Heart left ventricle (tissue), 16 donors: Measurements from ENCODE around the gene SH3RF3. TPM values are rescaled to one million over a fixed set of nuclear protein-coding genes. Genes with fewer than 3 reads are reported as not detected.
"Not testable (repeated sequence)": the region's sequence is repeated elsewhere in the genome, so short reads cannot be mapped to it uniquely, and the experiment has no call there.

ENCODE experiments used
- ATAC-seq, 4 donors: fragments of 200-7000 bp; cut with Tn5 transposase; one replicate each; pipeline ENCODE4 v1.9.1; 2020 to 2022; ENCODE audit warnings: moderate library complexity in 4 of 4, mild to moderate bottlenecking in 3 of 4, moderate number of reproducible peaks in 1 of 4
- DNase-seq, 5 donors: peaks; one replicate each; pipeline ENCODE4 v3.0.0-alpha.2; 2020
- H3K27ac ChIP-seq, 12 donors: fragments of 200-600 bp; sonication (generic) in 4 of 12; one replicate each; pipeline versions ENCODE4 v1.5.0 to v1.8.0; 2016 to 2022; ENCODE audit warnings: mild to moderate bottlenecking in 2 of 12
- H3K27me3 ChIP-seq, 9 donors: fragments of 200-600 bp; sonication (generic) in 2 of 9; one replicate each; pipeline versions ENCODE4 v1.5.1 to v1.8.0; 2016 to 2022; ENCODE audit warnings: mild to moderate bottlenecking in 3 of 9
- H3K36me3 ChIP-seq, 9 donors: fragments of 200-600 bp; sonication (generic) in 2 of 9; one replicate each; pipeline versions ENCODE4 v1.5.0 to v1.8.0; 2018 to 2022; ENCODE audit warnings: mild to moderate bottlenecking in 2 of 9
- H3K4me1 ChIP-seq, 12 donors: fragments of 200-600 bp; sonication (generic) in 4 of 12; one replicate each; pipeline versions ENCODE4 v1.5.0 to v1.8.0; 2016 to 2022; ENCODE audit warnings: mild to moderate bottlenecking in 3 of 12
- H3K4me3 ChIP-seq, 12 donors: fragments of 200-600 bp; sonication (generic) in 4 of 12; one replicate each; pipeline versions ENCODE4 v1.5.0 to v1.8.0; 2017 to 2022; ENCODE audit warnings: mild to moderate bottlenecking in 9 of 12, moderate library complexity in 4 of 12
- H3K9me3 ChIP-seq, 12 donors: fragments of 200-600 bp; sonication (generic) in 4 of 12; one replicate each; pipeline versions ENCODE4 v1.5.0 to v1.8.0; 2016 to 2022; ENCODE audit warnings: mild to moderate bottlenecking in 1 of 12
- CTCF ChIP-seq, 12 donors: fragments of 200-600 bp; sonication (generic) in 4 of 12; IDR thresholded peaks; one replicate each; pipeline versions ENCODE4 v1.5.0 to v1.8.0; 2018 to 2022; ENCODE audit warnings: antibody characterized with exemption in 12 of 12, mild to moderate bottlenecking in 5 of 12
- POLR2A ChIP-seq, 2 donors: fragments of 450-650 bp; IDR thresholded peaks; one replicate each; pipeline ENCODE4 v1.6.1; 2017; ENCODE audit warnings: antibody characterized with exemption in 2 of 2, mild to moderate bottlenecking in 2 of 2, moderate library complexity in 2 of 2
- WGBS, 4 donors: extraction: QIAGEN DNeasy Blood & Tissue Kit in 2 of 4; methylation state at CpG; one replicate each; pipeline versions ENCODE4 v1.1.5 to v1.1.7; 2013 to 2018; 5-methylcytosine and 5-hydroxymethylcytosine counted together
- intact Hi-C, 10 donors: fragments of 100-400 bp; cut with DNase I; formaldehyde crosslinking; loops; one replicate each; pipeline versions ENCODE4 v1.11.1 to v1.14.2; 2022
- polyA plus RNA-seq, 2 donors: library from polyadenylated mRNA; stranded (reverse); fragments of 200-250 nt; gene quantifications; one replicate each; pipeline ENCODE4 v1.2.3, GENCODE V29; 2013
- total RNA-seq, 9 donors: library from RNA; depleted of rRNA in 2 of 9; stranded (reverse); fragments of >200 nt in 2 of 9; fragmentation: NEBNext Ultra II Directional in 3 of 9; extraction: Animal tissue kit (Norgen Biotek cat#: 25700) in 3 of 9; gene quantifications; one replicate each; pipeline versions ENCODE4 v1.1.0 to v1.2.4, GENCODE V29; 2016 to 2023
- donor health status: ischemic (EF 13 %, LVEDD 7.1; RV severe dilation, severe dysfunction).
- donor health status: healthy with polysubstance abuse.
- donor health status: DM: no; HTN: yes; CAD: no.
- donor health status: DM: no; HTN: no; CAD: no.
- donor health status: ischemic (EF 25% LVEDD 6.9; RV normal size, moderate dysfunction).
- donor health status: ischemic (EF 25% LVEDD 5.7; RV mildly dilated, moderate dysfunction).
- donor health status: healthy.
- donor health status: DM: yes; HTN: yes; CAD: no.
- donor health status: ischemic (EF 35%, LVEDD 5.7; RV mildly dilated, moderate dysfunction).
- donor health status: nonischemic (EF 11% LVEDD 7.7; RV severe dilation, severe dysfunction).
- donor health status: DM: yes; HTN: yes; CAD: no.
- donor health status: PGD.
- donor health status: ischemic (EF 29% LVEDD 5.4; RV normal size, mild dysfunction).
- donor health status: nonischemic (EF 23%, LVEDD 6.1; RV moderate dilation, normal function).

The SH3RF3 gene
- total and polyA plus RNA-seq, 11 donors = 5.2 to 15.7 (median 7.9) TPM

- Histone ChIP-seq H3K36me3 (no peaks in the 10 kb centered on the region), H3K4me3 (no peak overlapping the region), H3K27me3 (peaks cover 0 to 13% (median 0%) of the 10 kb centered on the region in 9 donors), H3K9me3 (no peaks in the 10 kb centered on the region), H3K27ac (no peak overlapping the region), H3K4me1 (no peaks in the 10 kb centered on the region)
- 90 to 98% (median 96%) methylated on average over 4 of the region's 4 CpGs for WGBS, 4 donors
- intact Hi-C loops = no loop called here
- DNase-seq (no peak), ATAC-seq (no peak)
- TF ChIP-seq POLR2A (IDR thresholded peaks at IDR 0.05) = no peak
- TF ChIP-seq CTCF (IDR thresholded peaks at IDR 0.05) = no peak
Observed at GRCh38 chr2:109117780-109118179, 11.2 kb upstream of the SH3RF3 start.

GRCh38 chr2:109118321-109118720 is 10.7 kb upstream of the SH3RF3 start:
- TF ChIP-seq CTCF (IDR thresholded peaks at IDR 0.05) = no peak
- no peak for TF ChIP-seq POLR2A (IDR thresholded peaks at IDR 0.05)
- intact Hi-C loops = no loop called here
- DNase-seq (no peak), ATAC-seq (no peak)
- H3K9me3 ChIP-seq = no peaks in the 10 kb centered on the region
- H3K27ac ChIP-seq = no peak overlapping the region
- no peak overlapping the region for H3K4me3 ChIP-seq
- WGBS, 4 donors = 87 to 94% (median 93%) methylated on average over 9 of the region's 9 CpGs
- H3K4me1 ChIP-seq = no peaks in the 10 kb centered on the region
- H3K36me3 ChIP-seq = no peaks in the 10 kb centered on the region
- peaks cover 0 to 13% (median 0%) of the 10 kb centered on the region in 9 donors for H3K27me3 ChIP-seq

GRCh38 chr2:109120166-109120565 is 8.8 kb upstream of the SH3RF3 start:
- H3K36me3 ChIP-seq = no peaks in the 10 kb centered on the region
- no peak for TF ChIP-seq POLR2A (IDR thresholded peaks at IDR 0.05)
- TF ChIP-seq CTCF (IDR thresholded peaks at IDR 0.05) = no peak
- H3K4me1 ChIP-seq = no peaks in the 10 kb centered on the region
- DNase-seq (no peak), ATAC-seq (no peak)
- H3K27ac ChIP-seq = no peak overlapping the region
- 92 to 100% (median 95%) methylated on average over 3 of the region's 3 CpGs for WGBS, 4 donors
- intact Hi-C loops = loop anchor here in 4 of 10 donors (10.0 kb wide), 4 partner anchors 85 to 275 kb away; no protein-coding TSS in a partner anchor
- peaks cover 0 to 13% (median 0%) of the 10 kb centered on the region in 9 donors for H3K27me3 ChIP-seq
- H3K4me3 ChIP-seq = no peak overlapping the region
- H3K9me3 ChIP-seq = no peaks in the 10 kb centered on the region

- H3K4me1 ChIP-seq, DNase-seq, H3K4me3 ChIP-seq, ATAC-seq, H3K27ac ChIP-seq, H3K36me3 ChIP-seq, H3K9me3 ChIP-seq: not testable (repeated sequence)
- intact Hi-C loops = loop anchor here in 4 of 10 donors (10.0 kb wide), 4 partner anchors 84 to 274 kb away; no protein-coding TSS in a partner anchor
- WGBS, 4 donors = 88 to 94% (median 92%) methylated on average over 10 of the region's 10 CpGs
- H3K27me3 ChIP-seq = peaks cover 0 to 13% (median 0%) of the 10 kb centered on the region in 9 donors
Observed at GRCh38 chr2:109120686-109121085, 8.3 kb upstream of the SH3RF3 start.
